Stimulated activated CD4-positive, alpha-beta T cell treated with anti-CD3 and anti-CD28 coated beads, TNF-alpha, amount 100 ng/mL, for 24 hours (primary cell): Measurements from ENCODE around the gene HMGN3.

Experiments used
- DNase-seq, 3 experiments: peaks; one replicate each; pipeline ENCODE4 v3.0.0-alpha.2; 2020; ENCODE audit warnings: low read depth in 3 of 3

HMGN3 gene

DNA sequence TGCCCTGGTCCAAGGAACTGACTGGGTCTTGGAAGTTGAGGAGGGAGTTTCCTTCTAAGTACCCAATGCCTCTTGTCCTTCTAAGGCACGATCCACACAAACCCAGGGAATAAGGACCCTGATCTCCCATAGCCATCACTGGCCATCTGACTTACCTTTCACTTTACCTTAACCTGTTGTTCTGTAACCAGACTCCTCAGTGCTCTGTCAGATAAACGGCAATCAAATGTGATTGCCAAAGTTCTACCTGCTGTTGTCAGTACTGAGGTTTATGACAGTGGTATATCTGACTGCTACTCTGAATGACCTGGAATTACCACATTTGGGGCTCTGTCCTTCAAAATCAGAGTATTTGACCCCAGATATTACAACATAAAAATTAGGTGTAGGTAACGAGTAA lies 49.8 kb downstream of the HMGN3 start:
- no peak for DNase-seq

- DNase-seq, result no peak
Measured at GRCh38 chr6:79184086-79184485, 50.4 kb downstream of the HMGN3 start.

GRCh38 chr6:79180052-79180451 lies 54.4 kb downstream of the HMGN3 start:
- DNase-seq, result no peak

- no peak for DNase-seq
Measured at GRCh38 chr6:79173378-79173777, 61.1 kb downstream of the HMGN3 start.

DNA sequence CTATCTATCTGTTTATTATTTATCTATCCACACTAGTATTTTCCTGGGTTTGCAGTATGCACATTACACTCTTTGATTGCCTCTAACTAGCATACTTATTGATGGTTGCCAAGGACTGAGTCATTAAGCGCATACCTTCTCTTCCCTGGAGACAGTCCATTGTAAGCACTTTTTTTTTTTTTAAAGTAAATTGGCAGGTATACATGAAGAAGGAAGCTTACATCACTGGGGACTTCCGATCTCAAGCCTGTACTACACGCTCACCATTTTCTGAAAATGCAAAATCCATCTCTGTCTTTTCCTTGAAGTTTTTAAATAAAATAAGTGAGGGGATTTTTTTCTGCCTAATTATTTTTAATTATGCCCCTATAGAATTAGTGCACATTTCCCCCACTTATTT lies 63.5 kb downstream of the HMGN3 start:
- DNase-seq, result no peak

DNA sequence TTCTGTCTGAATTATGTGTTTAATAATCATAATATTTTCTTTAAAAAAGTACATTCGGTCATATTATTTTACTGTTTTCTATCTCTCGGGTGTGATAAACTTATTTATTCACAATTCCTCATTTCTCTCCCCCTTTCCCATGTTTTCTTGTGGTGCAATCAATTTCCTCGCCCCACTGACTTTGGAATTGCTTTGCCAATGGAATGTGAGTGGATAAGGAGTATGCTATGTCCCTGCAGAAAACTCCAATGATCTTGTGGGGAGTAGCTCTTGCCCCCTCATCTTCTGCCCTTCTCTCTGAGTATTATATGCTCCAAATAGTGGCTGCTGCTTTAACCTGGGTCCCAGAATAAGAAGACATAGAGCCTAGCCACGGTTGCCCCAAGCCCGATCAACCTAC lies 64.1 kb downstream of the HMGN3 start:
- DNase-seq, result no peak

DNA sequence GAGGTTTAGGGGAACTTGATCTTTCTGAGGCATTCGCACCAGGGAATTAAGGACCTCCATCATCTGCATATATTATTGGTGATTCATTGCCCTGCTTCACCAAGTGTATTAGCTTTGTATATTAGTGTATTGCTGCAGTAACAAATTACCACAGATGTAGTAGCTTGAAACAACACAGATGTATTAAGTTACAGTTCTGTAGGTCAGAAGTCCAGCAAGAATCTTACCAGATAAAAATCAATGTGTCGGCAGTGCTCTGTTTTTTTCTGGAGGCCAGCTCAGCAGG lies 65.8 kb downstream of the HMGN3 start:
- no peak for DNase-seq

DNA sequence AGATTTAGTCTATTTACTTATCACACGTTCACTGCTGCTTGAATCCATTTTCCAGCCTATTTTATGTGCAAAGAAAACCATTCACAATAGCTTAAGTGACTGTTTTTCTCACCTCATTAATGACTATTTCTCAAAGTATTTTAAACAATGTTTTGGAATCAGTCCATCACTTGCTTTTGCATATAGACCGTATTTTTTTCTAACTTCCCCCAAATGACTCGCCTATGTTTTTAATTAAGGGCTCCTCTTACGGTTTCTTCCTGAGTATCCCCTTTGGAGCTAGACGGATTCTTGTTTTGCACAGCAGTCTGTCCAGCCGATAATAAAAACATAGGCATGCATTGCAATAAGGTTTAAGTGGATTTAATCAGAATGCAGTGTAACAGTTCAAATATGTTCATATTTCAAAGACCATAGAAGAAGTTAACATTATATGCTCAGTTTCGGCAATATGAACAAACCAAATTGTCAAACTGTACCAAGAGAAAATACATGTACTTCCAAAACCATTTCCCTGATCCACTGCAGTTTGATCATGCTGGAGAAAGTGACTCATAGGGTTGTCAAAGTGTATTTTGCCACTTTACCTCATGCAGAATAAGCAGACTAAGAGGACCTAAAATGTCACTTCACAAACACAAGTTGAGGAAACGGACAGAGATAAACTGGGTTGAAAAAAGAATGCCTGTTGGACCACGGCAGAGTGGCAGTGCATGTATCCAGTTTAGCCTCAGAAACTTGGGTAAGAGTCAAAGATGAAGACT lies 66.4 kb downstream of the HMGN3 start:
- DNase-seq, result no peak

DNA sequence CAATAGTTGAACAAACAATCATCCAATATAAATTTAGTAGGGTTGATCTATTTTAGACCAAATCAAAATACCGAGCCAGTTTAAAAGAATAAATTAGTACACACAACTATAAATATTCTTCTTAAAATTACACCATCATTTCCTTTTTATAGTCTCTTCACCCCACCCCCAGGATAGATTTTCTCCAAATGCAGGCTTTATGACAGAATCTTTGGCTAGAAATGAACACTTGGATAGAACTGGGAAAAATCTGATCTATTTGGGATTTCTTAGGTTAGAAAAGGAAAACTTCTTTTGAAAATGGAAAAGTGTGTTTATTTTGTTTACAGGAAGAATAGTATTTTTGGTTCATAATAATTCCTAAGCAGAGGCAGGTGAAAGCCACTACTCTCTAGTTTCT lies 74.6 kb downstream of the HMGN3 start:
- no peak for DNase-seq

- DNase-seq, result no peak
Measured at GRCh38 chr6:79158856-79159516, 75.5 kb downstream of the HMGN3 start.

- DNase-seq, result no peak
Measured at GRCh38 chr6:79157961-79158644, 76.4 kb downstream of the HMGN3 start.

DNA sequence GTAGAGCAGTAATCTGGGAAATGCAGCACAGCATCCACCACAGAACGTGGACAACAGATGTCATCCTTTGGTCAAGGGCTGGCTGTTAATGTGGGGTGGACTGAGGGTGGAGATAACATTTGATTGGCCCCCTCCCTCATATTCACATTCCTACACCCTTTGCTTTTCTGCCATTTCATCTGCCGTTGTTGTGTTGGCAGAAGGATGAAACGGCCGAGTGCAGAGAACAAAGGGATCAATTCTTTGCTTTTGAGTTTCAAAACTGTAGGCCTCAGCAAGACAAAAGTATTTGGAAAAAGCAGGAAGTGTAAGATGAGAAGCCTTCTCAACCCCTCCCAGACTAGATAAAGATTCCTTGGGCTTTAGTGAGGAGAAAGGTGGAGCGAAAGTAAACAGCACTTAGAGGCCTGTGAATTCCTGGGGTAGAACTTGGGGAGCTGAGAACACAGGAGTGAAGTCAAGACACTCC lies 82.2 kb downstream of the HMGN3 start:
- DNase-seq, result no peak
